Endometrial microvascular endothelial cells (primary cell): ENCODE data around the gene PRIMA1. TPM values are rescaled to one million over a fixed set of nuclear protein-coding genes. Genes with fewer than 3 reads are reported as not detected.

Experiments
- in situ Hi-C: cut with HindIII; loops from 2 replicates; pipeline ENCODE4 v1.10.0; 2017; ENCODE audit warnings: low sequenced_read_pairs, low pct_unique_long_range_greater_than_20kb; ENCODE audit errors: inconsistent ontology term
- total RNA-seq: library from RNA; depleted of rRNA; stranded (reverse); fragments of >200 nt; gene quantifications from one replicate; pipeline ENCODE4 v1.2.3, GENCODE V29; 2015; ENCODE audit errors: inconsistent ontology term

The PRIMA1 gene
- total RNA-seq, 1 donor from 2014 or later: not detected

DNA sequence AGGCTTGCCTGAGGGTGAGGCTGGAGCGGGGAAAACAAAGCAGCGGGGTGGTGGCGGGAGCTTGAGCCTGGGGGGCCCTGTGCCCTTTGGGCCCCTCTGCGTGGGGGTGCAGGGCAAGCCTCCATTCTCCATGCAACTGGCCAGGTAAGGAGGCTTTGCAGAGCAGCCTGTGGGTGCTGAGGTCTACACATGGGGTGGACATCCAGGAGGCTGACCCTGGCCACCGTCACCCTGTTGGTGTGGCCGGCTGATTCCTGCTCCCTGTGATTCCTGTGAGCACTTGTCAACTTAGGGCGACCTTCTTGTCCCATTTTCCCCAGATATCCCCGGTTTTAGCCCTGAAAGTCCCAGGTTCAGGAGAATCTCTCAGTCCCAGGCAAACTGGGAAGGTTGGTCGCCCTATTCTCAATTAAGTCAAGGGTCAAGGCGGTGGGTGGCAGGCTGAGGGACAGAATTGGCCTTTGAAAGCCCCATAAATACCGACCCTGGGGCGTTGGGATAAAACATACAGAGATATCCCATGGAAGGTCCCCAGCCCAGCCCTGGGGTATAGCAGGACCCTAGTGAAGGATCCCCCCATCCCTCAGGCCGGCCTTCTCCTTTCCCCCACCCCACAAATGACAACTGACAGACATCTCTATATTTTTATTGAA, 70.5 kb downstream of the PRIMA1 start:
- in situ Hi-C loops: no loop called here

DNA sequence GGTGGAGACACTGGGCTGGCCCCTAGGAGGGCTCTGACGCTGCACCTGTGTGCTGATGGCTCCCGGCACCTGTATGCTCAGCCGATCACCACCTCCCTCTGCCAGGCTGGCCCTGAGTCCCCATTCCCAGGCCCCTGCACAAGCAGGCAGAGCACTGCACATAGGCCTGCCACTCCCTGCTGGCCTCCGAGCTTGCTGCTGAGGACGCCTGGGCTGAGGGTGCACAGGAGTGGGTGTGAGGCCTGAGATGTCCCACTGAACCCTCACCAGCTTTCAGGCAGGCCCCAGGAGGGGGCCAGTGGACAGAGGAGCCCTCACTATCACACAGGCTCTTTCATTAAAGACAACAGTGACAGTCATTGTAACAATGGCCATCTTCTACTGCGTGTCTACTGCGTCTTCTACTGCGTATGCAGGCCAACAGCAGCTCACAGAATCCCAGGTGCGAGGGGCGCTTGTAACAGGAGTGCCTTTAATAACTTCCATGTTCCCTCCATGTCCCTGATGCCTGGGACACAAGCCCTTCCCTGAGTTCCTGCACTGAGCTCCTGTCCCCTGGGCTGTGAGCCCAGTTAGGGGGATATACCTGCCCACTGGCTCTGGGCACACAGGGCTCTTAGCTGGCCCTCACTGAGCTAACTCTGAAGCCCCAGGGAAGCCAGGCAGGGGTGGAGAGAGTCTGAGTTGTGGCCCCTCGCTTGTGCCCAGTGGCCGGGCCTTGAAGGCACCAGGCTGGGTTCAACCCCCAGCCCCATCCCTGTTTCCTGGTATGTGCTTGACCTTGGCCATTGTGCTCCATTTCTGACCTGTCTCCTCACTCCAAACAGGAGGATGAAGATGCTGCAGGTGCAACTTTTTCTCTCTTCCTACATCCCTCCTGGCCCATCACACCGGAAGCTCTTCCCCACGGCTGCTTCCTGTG, 71.3 kb downstream of the PRIMA1 start:
- in situ Hi-C loops: no loop called here

DNA sequence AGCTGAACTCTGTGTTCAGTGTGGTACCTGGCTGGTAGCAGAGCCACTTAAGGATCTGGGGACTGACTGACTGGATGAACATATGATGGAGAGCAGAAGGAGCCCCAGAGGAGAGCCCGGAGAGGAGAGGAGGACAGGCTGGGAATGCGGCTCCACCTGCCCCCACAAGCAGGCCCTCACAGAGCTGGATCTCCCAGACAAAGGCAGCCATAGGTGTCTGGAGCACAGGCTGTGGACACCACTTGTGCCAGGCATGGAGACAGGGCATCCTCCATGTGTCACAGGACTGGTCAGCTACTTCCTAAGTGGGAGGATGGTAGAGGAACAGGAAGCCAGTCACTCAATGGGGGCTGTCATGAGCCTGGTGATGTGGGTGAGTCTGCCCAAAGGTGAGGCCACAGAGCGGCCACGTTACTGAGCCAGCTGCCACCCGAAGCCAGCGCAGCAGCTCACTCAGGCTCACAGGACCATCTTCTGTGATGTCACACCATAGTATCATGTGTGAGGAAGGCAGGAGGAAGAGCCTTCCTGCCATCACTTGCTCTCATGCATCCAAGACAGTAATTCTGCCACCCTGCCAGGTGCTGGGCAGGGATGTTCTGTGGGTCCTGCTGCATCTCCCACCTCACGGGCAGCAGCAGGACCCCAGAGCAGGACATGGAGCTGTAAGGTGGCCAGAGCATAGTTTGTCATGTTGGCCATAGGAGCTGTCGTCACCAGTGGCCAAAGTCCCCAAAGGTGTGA, 72.1 kb downstream of the PRIMA1 start:
- in situ Hi-C loops: no loop called here

DNA sequence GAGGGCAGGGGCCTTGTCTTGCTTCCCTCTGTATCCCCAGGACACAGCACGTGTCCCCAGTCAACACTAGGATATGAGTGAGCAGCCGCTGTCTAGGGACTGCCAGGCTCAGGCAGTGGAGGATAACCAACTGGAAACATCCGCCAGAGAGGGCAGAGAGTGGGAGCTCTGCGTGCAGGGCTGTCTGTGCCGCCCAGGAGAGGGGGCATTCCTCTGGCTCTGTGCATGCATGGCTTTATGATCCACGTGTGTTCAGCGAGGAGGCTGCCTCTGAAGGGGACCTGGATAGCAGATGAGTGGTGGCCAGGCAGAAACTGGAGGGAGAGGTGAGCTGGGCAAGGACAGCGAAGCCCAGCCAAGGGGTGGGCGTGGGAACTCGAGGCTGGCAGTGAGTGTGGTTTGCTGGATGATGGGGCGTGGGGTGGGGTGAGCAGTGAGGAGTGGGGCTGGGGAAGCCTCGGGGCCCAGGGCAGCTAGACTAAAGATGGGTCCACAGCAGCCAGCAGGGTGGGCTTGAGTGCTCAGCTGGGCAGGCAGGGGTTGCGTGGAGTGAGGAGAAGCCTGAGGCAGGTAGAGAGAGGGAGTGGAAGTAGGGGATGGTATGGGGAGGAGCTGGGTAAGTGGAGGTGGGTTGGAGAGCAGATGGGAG, 72.9 kb downstream of the PRIMA1 start:
- in situ Hi-C loops: no loop called here

DNA sequence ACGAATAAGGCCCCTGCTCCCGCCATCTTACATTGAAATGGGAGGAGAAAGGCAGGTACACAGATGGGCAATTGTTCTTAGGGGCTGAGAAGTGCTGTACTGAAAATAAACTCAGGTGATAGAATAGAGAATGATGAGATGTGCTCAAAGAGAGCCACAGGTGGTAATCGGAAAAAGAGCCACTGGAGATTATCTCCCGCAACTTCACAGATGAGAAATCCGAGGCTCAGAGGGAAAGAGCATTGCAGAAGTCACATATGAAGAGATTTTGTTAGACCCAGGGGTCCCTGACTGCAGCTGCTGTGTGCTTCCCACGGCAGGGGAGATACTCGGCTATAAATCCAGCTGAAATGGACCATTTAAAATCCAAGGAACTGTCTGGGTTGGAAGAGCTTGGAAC, 73.7 kb downstream of the PRIMA1 start:
- in situ Hi-C loops: no loop called here

DNA sequence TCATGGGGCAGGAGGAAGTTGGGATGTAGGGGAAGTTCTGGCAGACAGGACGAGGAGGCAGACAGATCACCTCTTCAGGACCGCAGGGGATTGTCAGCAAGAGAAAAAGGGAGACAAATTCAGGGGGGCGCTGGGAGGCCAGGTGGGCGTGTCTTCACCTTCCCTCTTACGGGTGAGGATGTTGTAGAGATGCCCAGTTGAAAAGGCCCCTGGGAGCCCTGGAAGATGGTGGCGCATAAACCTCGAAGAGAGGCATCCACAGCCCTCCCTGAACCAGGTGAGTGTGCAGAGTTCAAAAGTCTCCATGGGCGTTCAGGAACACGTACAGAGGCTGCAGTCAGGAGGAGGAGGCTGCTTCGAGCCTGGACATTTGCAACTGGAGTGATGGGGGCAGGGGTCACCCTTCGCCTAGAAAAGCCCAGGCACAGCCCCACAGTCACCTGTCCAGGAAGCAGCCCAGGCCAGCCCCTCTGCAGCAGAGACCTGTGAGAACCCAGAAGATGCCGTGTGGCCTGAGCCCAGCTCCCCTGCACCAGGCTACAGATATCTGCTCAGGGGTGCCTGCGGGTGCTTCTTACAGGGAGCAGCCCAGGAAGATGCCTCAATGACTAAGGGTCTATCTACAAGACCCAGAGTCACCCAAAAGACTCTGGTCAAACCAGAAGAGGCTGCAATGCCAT, 74.4 kb downstream of the PRIMA1 start:
- in situ Hi-C loops: no loop called here

DNA sequence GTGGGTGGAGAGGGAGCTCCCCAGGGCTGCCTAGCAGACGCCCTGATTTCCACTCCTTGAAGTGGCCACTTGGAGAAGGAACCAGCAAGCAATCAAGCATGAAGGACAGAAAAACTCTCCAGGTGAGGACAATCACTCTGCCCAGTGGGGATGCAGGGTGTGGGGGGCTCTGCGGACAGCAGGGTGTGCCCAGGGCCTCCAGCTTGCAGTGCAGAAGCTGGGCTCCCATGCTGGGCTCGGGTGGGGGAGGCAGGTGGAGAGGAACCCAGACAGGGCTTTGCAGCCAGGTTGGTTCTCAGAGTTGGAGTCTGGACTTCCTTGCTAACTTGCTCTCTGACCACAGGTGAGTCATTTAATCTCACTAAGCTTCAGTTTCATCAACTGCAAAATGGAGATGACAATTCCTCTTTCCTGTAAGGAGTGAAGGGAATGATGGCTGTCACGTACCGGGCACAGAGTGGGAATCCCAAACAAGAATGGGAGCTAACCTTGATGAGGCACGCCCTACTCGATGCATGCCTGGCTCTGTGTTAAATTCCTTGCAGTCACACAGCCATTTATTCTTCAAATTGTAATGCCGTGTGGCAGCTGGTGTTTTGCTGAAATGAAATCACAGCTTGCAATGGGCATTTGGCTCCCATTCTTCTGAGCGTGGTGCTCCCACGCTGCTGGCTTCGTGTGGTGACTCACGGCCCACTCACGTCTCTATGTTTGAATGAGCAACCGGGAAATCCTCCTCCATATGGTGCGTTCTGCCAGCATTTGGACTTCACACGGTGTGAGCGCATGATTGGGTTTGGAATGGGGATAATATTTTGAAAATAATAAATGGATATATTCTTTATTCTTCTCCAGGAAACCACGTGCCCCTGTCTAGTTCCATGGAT, 75.2 kb downstream of the PRIMA1 start:
- in situ Hi-C loops: no loop called here

DNA sequence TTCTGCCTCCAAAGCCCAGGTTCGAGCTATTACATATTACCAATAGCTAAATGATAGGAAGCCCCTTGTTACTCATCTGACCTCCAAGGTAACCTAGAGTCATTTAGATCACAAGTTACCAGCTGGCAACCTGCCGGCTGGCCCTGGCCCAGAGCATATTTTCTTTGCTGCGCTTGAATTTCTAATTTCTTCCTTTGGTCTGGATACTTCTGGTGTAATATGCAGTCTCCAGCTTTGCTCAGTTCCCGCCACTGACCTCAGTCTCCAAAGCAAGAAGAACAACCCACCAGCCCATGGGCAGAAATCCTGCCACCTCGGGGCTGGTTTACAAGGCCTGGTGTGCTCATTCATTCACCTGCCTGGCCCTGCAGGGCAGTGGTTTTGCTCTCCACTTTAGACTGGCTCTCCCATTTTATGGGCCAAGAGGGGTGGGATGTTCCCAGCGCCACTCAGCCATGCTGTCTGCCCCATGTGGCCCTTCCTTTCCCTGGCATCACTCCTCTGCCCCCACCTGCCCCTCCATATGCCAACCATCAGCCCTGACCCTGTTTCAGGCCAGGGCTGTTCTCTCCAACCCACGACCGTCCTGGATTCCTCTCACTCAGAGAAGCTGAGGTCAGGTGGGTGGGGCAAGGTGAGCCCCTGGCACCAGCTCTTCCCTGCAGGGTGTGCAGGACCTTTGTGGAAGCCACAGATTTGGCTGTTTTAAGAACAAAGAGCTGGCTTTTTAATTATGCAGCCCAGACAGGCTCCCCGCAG, 76.0 kb downstream of the PRIMA1 start:
- in situ Hi-C loops: no loop called here

DNA sequence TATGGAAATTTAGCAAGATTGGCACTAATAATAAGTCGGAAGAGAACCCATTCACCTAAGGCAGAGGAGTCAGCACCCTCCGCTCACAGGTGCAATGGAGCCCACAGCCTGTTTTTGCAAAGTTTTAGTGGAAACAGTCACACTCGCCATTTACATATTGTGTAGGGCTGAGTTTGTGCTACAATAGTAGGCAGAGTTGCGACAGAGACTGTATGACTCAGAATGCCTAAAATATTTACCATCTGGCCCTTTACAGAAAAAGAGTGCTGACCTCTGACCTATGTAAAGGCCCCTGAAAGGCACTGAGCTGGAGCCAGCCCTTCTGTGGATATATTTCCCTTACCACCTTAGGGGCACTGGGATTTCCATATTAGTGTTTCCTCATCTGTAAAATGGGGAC, 79.0 kb downstream of the PRIMA1 start:
- in situ Hi-C loops: no loop called here

DNA sequence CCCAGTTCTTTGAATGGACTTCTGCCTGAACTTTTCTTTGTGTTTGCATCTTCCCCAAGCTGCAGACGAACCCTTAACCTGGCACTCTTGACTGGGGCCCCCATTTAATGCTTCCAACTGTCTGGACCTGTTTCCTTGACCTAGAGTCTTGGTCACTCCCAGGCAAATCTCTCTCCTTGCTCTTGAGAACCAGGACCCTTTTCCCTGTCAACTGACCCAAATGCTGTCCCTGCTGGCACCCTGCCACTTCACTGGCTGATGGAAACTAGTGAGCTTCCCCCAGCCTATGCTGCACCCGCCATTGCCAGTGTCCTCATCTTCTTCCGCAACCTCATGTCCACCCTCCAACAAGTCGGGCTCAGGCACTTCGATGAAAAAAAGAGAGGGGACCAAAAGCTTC, 79.5 kb downstream of the PRIMA1 start:
- in situ Hi-C loops: no loop called here

DNA sequence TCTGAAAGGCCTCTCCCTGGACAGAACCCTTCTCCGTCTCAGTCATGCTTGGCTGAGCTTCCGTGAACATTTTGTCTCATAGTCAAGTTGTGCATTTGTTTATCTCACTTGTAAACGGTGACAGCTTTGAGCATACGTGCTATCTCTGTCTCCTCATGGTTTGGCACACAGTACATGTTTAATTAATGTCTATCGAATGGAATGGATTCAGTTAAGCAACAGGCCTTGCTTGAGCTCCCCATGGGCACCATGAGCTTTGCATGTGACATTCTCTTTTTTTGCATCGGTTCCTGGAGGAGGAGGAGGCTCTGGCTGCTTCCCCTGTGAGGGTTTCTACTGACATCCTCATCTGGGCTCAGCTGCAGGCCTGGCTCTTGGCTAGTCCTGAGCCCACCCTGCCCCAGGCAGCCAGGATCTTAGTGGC, 80.0 kb downstream of the PRIMA1 start:
- in situ Hi-C loops: no loop called here

DNA sequence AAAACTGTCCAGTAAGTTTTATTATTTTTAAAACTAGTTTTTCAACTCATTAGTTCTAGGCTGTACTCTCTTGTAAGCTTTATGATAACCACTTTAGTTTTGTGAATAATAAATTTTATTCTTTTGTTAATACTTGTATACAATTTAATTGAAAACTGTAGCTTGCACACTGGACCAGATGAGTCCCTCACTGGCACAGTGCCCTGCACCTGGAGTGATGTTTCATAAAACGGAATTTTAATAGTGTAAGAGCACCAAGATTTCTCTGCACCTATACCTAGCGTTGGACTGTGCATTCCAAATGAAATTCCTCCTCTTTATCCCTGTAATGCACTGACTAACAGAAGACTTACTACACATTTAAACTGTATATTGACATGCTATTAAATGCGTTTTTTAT, 80.8 kb downstream of the PRIMA1 start:
- in situ Hi-C loops: no loop called here

DNA sequence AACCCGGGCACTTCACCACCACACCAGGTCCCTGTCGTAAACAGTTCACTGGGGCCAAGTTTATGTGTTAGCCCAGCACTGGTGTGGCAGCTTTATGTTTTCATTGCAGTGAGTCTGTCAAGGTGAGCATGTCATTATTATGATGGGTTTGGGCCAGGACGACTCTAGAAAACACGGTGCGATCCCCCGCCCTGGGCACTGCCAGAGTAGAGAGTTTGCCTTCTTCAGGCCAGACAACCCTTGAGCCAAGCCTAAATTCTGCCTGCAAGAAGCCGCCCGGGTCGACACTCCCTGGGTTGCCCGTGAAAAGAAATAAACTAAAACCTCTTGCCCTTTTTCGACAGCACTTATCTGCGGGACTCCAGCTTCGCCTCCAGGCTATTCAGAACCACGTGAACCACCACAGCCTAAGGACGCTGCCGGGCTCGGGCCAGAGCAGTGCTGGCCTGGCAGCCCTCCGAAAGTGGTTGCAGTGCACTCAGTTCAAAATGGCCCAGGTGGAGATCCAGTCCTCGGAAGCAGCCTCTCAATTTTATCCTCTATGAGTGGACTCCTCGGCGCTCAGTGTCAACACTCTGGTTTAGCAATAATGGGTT, 81.8 kb downstream of the PRIMA1 start:
- in situ Hi-C loops: no loop called here

DNA sequence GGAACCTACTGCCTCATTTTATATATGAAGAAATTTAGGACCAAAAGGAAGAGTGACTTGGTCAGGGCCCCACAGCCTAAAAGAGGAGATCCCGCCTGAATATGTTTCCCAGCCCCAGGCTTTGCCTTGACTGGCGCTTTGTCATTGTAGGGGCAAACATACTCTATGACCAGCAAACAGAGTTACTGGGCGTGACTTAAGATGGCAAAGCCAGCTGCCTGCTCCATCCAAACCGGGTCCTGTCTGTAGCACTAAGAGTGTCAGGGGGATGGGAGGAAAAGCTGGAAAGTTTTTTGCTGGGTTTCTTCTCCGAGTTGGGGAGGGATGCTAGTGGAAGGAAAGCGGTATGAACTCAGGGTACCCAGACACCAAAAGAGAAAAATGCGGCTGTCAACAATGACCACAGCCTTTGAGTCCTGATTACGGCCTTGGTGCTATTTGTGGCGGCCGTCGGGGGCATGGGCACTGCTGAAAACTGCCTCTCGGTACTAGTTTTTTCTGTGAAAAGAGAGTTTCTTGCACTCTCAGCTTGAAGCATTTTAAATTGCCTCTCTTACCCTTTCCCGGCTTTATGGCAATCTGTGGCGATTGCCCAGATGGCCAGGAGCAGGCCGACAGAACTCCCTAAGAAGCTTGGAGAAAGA, 82.7 kb downstream of the PRIMA1 start:
- in situ Hi-C loops: no loop called here

DNA sequence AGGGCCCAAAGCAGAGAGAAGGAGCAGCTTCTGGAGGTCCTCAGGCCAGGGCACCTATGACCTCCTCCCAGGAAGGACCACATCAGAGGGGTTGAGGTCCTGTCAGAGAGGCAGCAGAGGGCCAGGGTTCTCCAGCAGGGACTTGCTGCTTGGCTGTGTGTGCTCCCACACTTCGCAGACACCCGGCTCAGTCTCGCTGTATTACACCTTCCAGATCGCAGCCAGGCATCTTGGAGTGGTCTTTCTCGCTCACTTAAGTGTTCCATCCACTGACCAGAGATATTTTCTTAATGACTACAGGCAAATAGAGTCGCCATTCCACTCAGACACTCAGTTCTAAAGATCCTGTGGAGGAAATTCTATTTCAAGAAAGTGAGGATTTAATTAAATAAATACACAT, 84.3 kb downstream of the PRIMA1 start:
- in situ Hi-C loops: no loop called here

DNA sequence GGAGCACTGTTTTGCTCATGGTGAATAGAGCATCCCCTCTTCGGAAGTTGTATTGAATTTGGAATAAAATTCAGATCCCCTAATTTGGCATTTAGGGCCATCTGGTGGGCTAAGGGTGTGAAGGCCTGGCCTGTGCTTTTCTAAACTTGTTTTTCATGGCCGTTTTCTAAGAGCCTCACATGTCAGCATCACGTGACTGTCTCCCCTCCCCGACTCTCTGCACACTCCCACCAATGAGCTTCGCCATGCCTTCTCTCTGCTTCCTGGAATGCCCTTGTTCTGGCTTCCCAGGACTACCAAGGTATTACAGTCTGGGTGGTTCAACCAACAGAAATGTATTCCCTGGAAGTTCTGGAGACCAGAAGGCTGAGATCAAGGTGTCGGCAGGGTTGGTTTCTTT, 85.3 kb downstream of the PRIMA1 start:
- in situ Hi-C loops: no loop called here
